Measurements from ENCODE around the gene XPO5. TPM values are rescaled to one million over a fixed set of nuclear protein-coding genes. Genes with fewer than 3 reads are reported as not detected.
A peak's percentile ranks its signal among the peaks of the same experiment; 100 is the strongest.

XPO5 gene
- total and polyA plus RNA-seq, 9 of the 15 experiments (the other 6 are each of a cell fraction or from before 2014, with no cell fraction given) = 36.0 to 170 (median 99.1) TPM

- TF ChIP-seq ZNF175 (CRISPR knock-in tag; IDR thresholded peaks at IDR 0.05; ENCODE audit: low read depth) (no peak), POLR2A (conservative IDR thresholded peaks at IDR 0.05) (peak; percentile 70), POLR2B (IDR thresholded peaks at IDR 0.05; ENCODE audit: low read depth, partially characterized antibody) (peak; percentile 39), ATF4 (CRISPR knock-in tag; IDR thresholded peaks at IDR 0.05) (no peak), ZSCAN32 (CRISPR knock-in tag; IDR thresholded peaks at IDR 0.05) (no peak), ADNP (tag; IDR thresholded peaks at IDR 0.05) (no peak), POLR2AphosphoS2 (IDR thresholded peaks at IDR 0.05; ENCODE audit: low read length) (peak; percentile 85), NFE2L1 (tag; IDR thresholded peaks at IDR 0.05; ENCODE audit: borderline replicate concordance, low read depth) (no peak), MXD1 (CRISPR knock-in tag; IDR thresholded peaks at IDR 0.05; ENCODE audit: borderline replicate concordance, poor library complexity, severe bottlenecking) (no peak), CCAR2 (IDR thresholded peaks at IDR 0.05; ENCODE audit: low read depth, low read length) (no peak)
Measured at GRCh38 chr6:43520097-43520496, 55.7 kb downstream of the XPO5 start (continued).
